ENCODE measurements around the gene ZG16B.

The ZG16B gene

GRCh38 chr16:2804728-2805127 lies 25.4 kb upstream of the ZG16B start:
- DNase-seq (ENCODE audit: low spot score), result no peak

- no peak for DNase-seq (ENCODE audit: low spot score)
These were observed 23.8 kb upstream of the ZG16B start for GRCh38 chr16:2806286-2806685.

GRCh38 chr16:2808181-2808580 lies 21.9 kb upstream of the ZG16B start:
- DNase-seq (ENCODE audit: low spot score), result no peak

GRCh38 chr16:2809149-2809760 lies 20.8 kb upstream of the ZG16B start:
- no peak for DNase-seq (ENCODE audit: low spot score)

GRCh38 chr16:2810651-2811050 lies 19.5 kb upstream of the ZG16B start:
- no peak for DNase-seq (ENCODE audit: low spot score)

GRCh38 chr16:2811703-2812471 lies 18.2 kb upstream of the ZG16B start:
- DNase-seq (ENCODE audit: low spot score), result no peak

- no peak for DNase-seq (ENCODE audit: low spot score)
These were observed 16.3 kb upstream of the ZG16B start for GRCh38 chr16:2813771-2814221.

- no peak for DNase-seq (ENCODE audit: low spot score)
These were observed 15.4 kb upstream of the ZG16B start for GRCh38 chr16:2814551-2815298.

- no peak for DNase-seq (ENCODE audit: low spot score)
These were observed 14.8 kb upstream of the ZG16B start for GRCh38 chr16:2815299-2815771.

GRCh38 chr16:2816751-2817339 lies 13.3 kb upstream of the ZG16B start, which contains the start of gene PRSS21:
Gene PRSS21, plus strand, starts transcription at chr16:2817237. Its CDS starts 32 bp downstream, at chr16:2817269.
- DNase-seq (ENCODE audit: low spot score), result no peak

GRCh38 chr16:2817340-2818271 lies 12.5 kb upstream of the ZG16B start:
- DNase-seq (ENCODE audit: low spot score), result no peak

GRCh38 chr16:2818272-2818876 lies 11.7 kb upstream of the ZG16B start:
- DNase-seq (ENCODE audit: low spot score), result no peak

- no peak for DNase-seq (ENCODE audit: low spot score)
These were observed 10.7 kb upstream of the ZG16B start for GRCh38 chr16:2819179-2819938.

GRCh38 chr16:2819939-2820835 lies 9.9 kb upstream of the ZG16B start:
- no peak for DNase-seq (ENCODE audit: low spot score)

GRCh38 chr16:2820836-2821486 lies 9.1 kb upstream of the ZG16B start:
- DNase-seq (ENCODE audit: low spot score), result no peak

GRCh38 chr16:2821487-2822157 lies 8.5 kb upstream of the ZG16B start:
- DNase-seq (ENCODE audit: low spot score), result no peak

GRCh38 chr16:2822158-2822495 lies 8.0 kb upstream of the ZG16B start:
- no peak for DNase-seq (ENCODE audit: low spot score)

- no peak for DNase-seq (ENCODE audit: low spot score)
These were observed 7.6 kb upstream of the ZG16B start for GRCh38 chr16:2822496-2822895.
